Calu3 (cell line): ENCODE measurements around the gene PTPN13. TPM values are rescaled to one million over a fixed set of nuclear protein-coding genes. Genes with fewer than 3 reads are reported as not detected.

Experiments
- BruUV-seq: library from RNA; stranded (reverse); fragments of 400-500 nt; replicated peaks from 2 replicates; lab custom pipeline; 2021; lab: Mats Ljungman, UMichigan
- CTCF ChIA-PET: fragments of 300-600 bp; sonication (Branson Sonifier 250); formaldehyde crosslinking; loops from one replicate; lab custom pipeline; 2022; ENCODE audit warnings: antibody characterized with exemption; lab: Charles Lee
- DNase-seq: peaks from one replicate; pipeline ENCODE4 v3.0.0; 2022
- H3K27ac Mint-ChIP-seq: one replicate; pipeline ENCODE4 v1.8.0; 2022; ENCODE audit warnings: mixed read lengths; ENCODE audit not compliant: unreplicated experiment
- H3K27me3 Mint-ChIP-seq: one replicate; pipeline ENCODE4 v1.8.0; 2022; ENCODE audit warnings: mixed read lengths; ENCODE audit not compliant: unreplicated experiment
- H3K36me3 Mint-ChIP-seq: one replicate; pipeline ENCODE4 v1.8.0; 2022; ENCODE audit warnings: mild to moderate bottlenecking, moderate library complexity, mixed read lengths; ENCODE audit not compliant: insufficient read depth, unreplicated experiment
- H3K4me1 Mint-ChIP-seq: one replicate; pipeline ENCODE4 v1.8.0; 2022; ENCODE audit warnings: mild to moderate bottlenecking, low read depth, mixed read lengths; ENCODE audit not compliant: unreplicated experiment
- H3K4me3 Mint-ChIP-seq: one replicate; pipeline ENCODE4 v1.8.0; 2022; ENCODE audit warnings: mild to moderate bottlenecking, low read depth, moderate library complexity, mixed read lengths; ENCODE audit not compliant: unreplicated experiment
- H3K9me3 Mint-ChIP-seq: one replicate; pipeline ENCODE4 v1.8.0; 2022; ENCODE audit warnings: low read depth, mixed read lengths; ENCODE audit not compliant: unreplicated experiment
- CTCF ChIP-seq: fragments of 200-600 bp; IDR thresholded peaks from one replicate; pipeline ENCODE4 v1.8.0; 2022; ENCODE audit warnings: antibody characterized with exemption; ENCODE audit not compliant: unreplicated experiment
- intact Hi-C: fragments of 100-400 bp; cut with micrococcal nuclease; formaldehyde crosslinking; loops from one replicate; pipeline ENCODE4 v1.10.0; 2022; ENCODE audit not compliant: unreplicated experiment
- total RNA-seq: library from RNA; stranded (reverse); gene quantifications from 2 replicates; pipeline ENCODE4 v1.2.3, GENCODE V29; 2022

PTPN13 gene
- total RNA-seq, 1 experiment from 2014 or later = 23.3 TPM

GRCh38 chr4:86587381-86588140 is 6.6 kb upstream of the PTPN13 start:
- intact Hi-C loops = no loop called here
- DNase-seq = no peak
- no TSS peak for BruUV-seq
- Mint-ChIP-seq H3K27ac (no peak overlapping the region), H3K4me1 (peaks cover 17% of the 10 kb centered on the region), H3K27me3 (no peaks in the 10 kb centered on the region), H3K36me3 (no peaks in the 10 kb centered on the region), H3K9me3 (no peaks in the 10 kb centered on the region), H3K4me3 (no peak overlapping the region)
- no peak for TF ChIP-seq CTCF
- CTCF ChIA-PET = no interaction called here

- H3K36me3 Mint-ChIP-seq = peaks cover 35% of the 10 kb centered on the region
- CTCF ChIA-PET = no interaction called here
- H3K27ac Mint-ChIP-seq = peak overlapping the region; percentile 69
These were observed 1.4 kb upstream of the PTPN13 start for GRCh38 chr4:86592553-86593249.

GRCh38 chr4:86594559-86595425 is 677 bp downstream of the PTPN13 start:
- Mint-ChIP-seq H3K36me3 (peaks cover 35% of the 10 kb centered on the region), H3K27me3 (no peaks in the 10 kb centered on the region), H3K27ac (peak overlapping the region; percentile 69), H3K4me3 (peak overlapping the region; percentile 85), H3K9me3 (no peaks in the 10 kb centered on the region), H3K4me1 (peaks cover 18% of the 10 kb centered on the region)
- no peak for TF ChIP-seq CTCF
- peak; percentile 31 for DNase-seq
- BruUV-seq = no TSS peak
- CTCF ChIA-PET = interaction anchor here (0.7 to 1.4 kb wide), 4 partner anchors 70 to 126 kb away, joined by 3 to 7 read pairs (median 4); no protein-coding TSS in a partner anchor
- intact Hi-C loops = loop anchor here (5.0 kb wide), 2 partner anchors 97 to 303 kb away; no protein-coding TSS in a partner anchor

More at GRCh38 chr4:86592553-86593249, 1.4 kb upstream of the PTPN13 start:
- H3K9me3 Mint-ChIP-seq = no peaks in the 10 kb centered on the region
- H3K4me3 Mint-ChIP-seq = peak overlapping the region; percentile 85
- intact Hi-C loops = no loop called here
- peaks cover 18% of the 10 kb centered on the region for H3K4me1 Mint-ChIP-seq
- DNase-seq = no peak
- H3K27me3 Mint-ChIP-seq = no peaks in the 10 kb centered on the region
- TF ChIP-seq CTCF = no peak
- no TSS peak for BruUV-seq

- BruUV-seq = no TSS peak
- Mint-ChIP-seq H3K4me3 (peak overlapping the region; percentile 85), H3K4me1 (peaks cover 18% of the 10 kb centered on the region), H3K27me3 (no peaks in the 10 kb centered on the region), H3K36me3 (peaks cover 35% of the 10 kb centered on the region), H3K27ac (peak overlapping the region; percentile 69), H3K9me3 (no peaks in the 10 kb centered on the region)
- no peak for DNase-seq
- intact Hi-C loops = loop anchor here (5.0 kb wide), 2 partner anchors 98 to 302 kb away; no protein-coding TSS in a partner anchor
- TF ChIP-seq CTCF = no peak
- CTCF ChIA-PET = interaction anchor here (0.6 to 0.8 kb wide), 2 partner anchors 153 to 186 kb away, joined by 3 read pairs; no protein-coding TSS in a partner anchor
These were observed 1.3 kb downstream of the PTPN13 start for GRCh38 chr4:86595426-86595805.
